CD14-positive monocyte (primary cell): ENCODE results near the gene BTBD9. TPM values are rescaled to one million over a fixed set of nuclear protein-coding genes. Genes with fewer than 3 reads are reported as not detected.

ENCODE experiments used
- DNase-seq, 3 donors: peaks; one replicate each; pipeline ENCODE4 v3.0.0-alpha.2; 2011 to 2022
- H2AFZ ChIP-seq: 2 replicates; pipeline ENCODE4 v1.6.0; 2012; ENCODE audit warnings: mild to moderate bottlenecking, low read depth, low read length, inconsistent platforms; ENCODE audit not compliant: insufficient read depth, poor library complexity, severe bottlenecking
- H3K27ac ChIP-seq, 2 donors: 1 replicate in 1 of 2; 2 replicates in 1 of 2; pipeline ENCODE4 v1.5.1; 2012 to 2013; ENCODE audit warnings: low read length in 2 of 2, control low read depth in 1 of 2, inconsistent platforms in 1 of 2, low read depth in 1 of 2, mild to moderate bottlenecking in 1 of 2
- H3K27me3 ChIP-seq, 2 donors: one replicate each; pipeline versions ENCODE4 v1.6.0 to v1.6.1; 2011 to 2013; ENCODE audit warnings: low read length in 2 of 2; ENCODE audit not compliant: control insufficient read depth in 2 of 2, insufficient read depth in 2 of 2
- H3K36me3 ChIP-seq, 2 donors: replicated peaks in 1 of 2; 1 replicate in 1 of 2; 2 replicates in 1 of 2; pipeline versions ENCODE4 v1.5.1 to v1.6.1; 2012 to 2013; ENCODE audit warnings: low read length in 2 of 2, control low read depth in 1 of 2, inconsistent platforms in 1 of 2, mild to moderate bottlenecking in 1 of 2; ENCODE audit not compliant: insufficient read depth in 2 of 2, control insufficient read depth in 1 of 2
- H3K4me1 ChIP-seq, 2 donors: 1 replicate in 1 of 2; 2 replicates in 1 of 2; pipeline versions ENCODE4 v1.5.1 to v1.6.1; 2012 to 2013; ENCODE audit warnings: low read length in 2 of 2, control low read depth in 1 of 2, inconsistent platforms in 1 of 2, mild to moderate bottlenecking in 1 of 2, moderate library complexity in 1 of 2; ENCODE audit not compliant: insufficient read depth in 2 of 2, control insufficient read depth in 1 of 2
- H3K4me2 ChIP-seq: replicated peaks from 2 replicates; pipeline ENCODE3; 2012; ENCODE audit warnings: low read length, moderate library complexity, mild to moderate bottlenecking; ENCODE audit not compliant: poor library complexity, severe bottlenecking; ENCODE audit errors: extremely low read depth
- H3K4me3 ChIP-seq, 3 experiments: fragments of 200-600 bp in 1 of 3; sonication (generic) in 1 of 3; replicated peaks in 1 of 3; 1 replicate in 2 of 3; 2 replicates in 1 of 3; pipeline ENCODE4 v1.5.1; 2011 to 2013; ENCODE audit warnings: low read length in 3 of 3, mild to moderate bottlenecking in 3 of 3, control low read depth in 2 of 3, low read depth in 2 of 3, inconsistent platforms in 1 of 3, moderate library complexity in 1 of 3
- H3K79me2 ChIP-seq: 2 replicates; pipeline ENCODE4 v1.6.0; 2012; ENCODE audit warnings: mild to moderate bottlenecking, control low read depth, inconsistent platforms, low read length, moderate library complexity; ENCODE audit not compliant: insufficient read depth
- H3K9ac ChIP-seq: 2 replicates; pipeline ENCODE4 v1.6.0; 2017; ENCODE audit warnings: low read length, mild to moderate bottlenecking; ENCODE audit not compliant: insufficient read depth, poor library complexity, severe bottlenecking
- H3K9me3 ChIP-seq, 2 donors: replicated peaks in 1 of 2; 1 replicate in 1 of 2; 2 replicates in 1 of 2; pipeline versions ENCODE4 v1.5.1 to v1.6.1; 2012 to 2013; ENCODE audit warnings: low read length in 2 of 2, control low read depth in 1 of 2; ENCODE audit not compliant: control insufficient read depth in 1 of 2, insufficient read depth in 1 of 2
- H4K20me1 ChIP-seq: 2 replicates; pipeline ENCODE4 v1.6.0; 2012; ENCODE audit warnings: mild to moderate bottlenecking, low read length, control low read depth, moderate library complexity; ENCODE audit not compliant: insufficient read depth
- H3K27ac Mint-ChIP-seq, 7 donors: one replicate each; pipeline ENCODE4 v1.8.0; 2020; ENCODE audit warnings: mild to moderate bottlenecking in 7 of 7, mixed read lengths in 7 of 7, moderate library complexity in 6 of 7, inconsistent platforms in 2 of 7
- H3K27me3 Mint-ChIP-seq, 3 donors: one replicate each; pipeline ENCODE4 v1.8.0; 2021 to 2022; ENCODE audit warnings: low read depth in 3 of 3, mild to moderate bottlenecking in 3 of 3, mixed read lengths in 3 of 3, moderate library complexity in 3 of 3, inconsistent platforms in 1 of 3
- H3K36me3 Mint-ChIP-seq, 2 donors: one replicate each; pipeline ENCODE4 v1.8.0; 2020; ENCODE audit warnings: mixed read lengths in 2 of 2, inconsistent platforms in 1 of 2, mild to moderate bottlenecking in 1 of 2
- H3K4me1 Mint-ChIP-seq: one replicate; pipeline ENCODE4 v1.8.0; 2020; ENCODE audit warnings: mild to moderate bottlenecking, mixed read lengths
- H3K4me3 Mint-ChIP-seq, 2 donors: one replicate each; pipeline ENCODE4 v1.8.0; 2020; ENCODE audit warnings: mild to moderate bottlenecking in 2 of 2, mixed read lengths in 2 of 2, moderate library complexity in 1 of 2
- H3K9me3 Mint-ChIP-seq, 7 donors: one replicate each; pipeline ENCODE4 v1.8.0; 2020 to 2022; ENCODE audit warnings: mixed read lengths in 7 of 7, mild to moderate bottlenecking in 6 of 7, moderate library complexity in 6 of 7, inconsistent platforms in 2 of 7
- CTCF ChIP-seq: fragments of 200-600 bp; IDR thresholded peaks from one replicate; pipeline ENCODE4 v1.8.0; 2022; ENCODE audit warnings: antibody characterized with exemption, mild to moderate bottlenecking
- WGBS: methylation state at CpG from one replicate; pipeline ENCODE4 v1.1.5; 2013; ENCODE audit warnings: missing lambda C conversion rate; ENCODE audit not compliant: insufficient coverage; 5-methylcytosine and 5-hydroxymethylcytosine counted together
- intact Hi-C, 2 donors: fragments of 100-400 bp; cut with micrococcal nuclease; formaldehyde crosslinking; loops; one replicate each; pipeline versions ENCODE4 v1.15.0 to v1.15.1; 2023
- polyA plus RNA-seq, 3 donors: library from polyadenylated mRNA; depleted of rRNA in 1 of 3; unstranded in 2 of 3; stranded (reverse) in 1 of 3; fragments of 300-500 nt in 2 of 3; fragments of >200 nt in 1 of 3; fragmentation: Illumina TruSeq in 2 of 3; gene quantifications; 1 replicate in 2 of 3; 2 replicates in 1 of 3; pipeline ENCODE4 v1.2.3, GENCODE V29; 2012 to 2021

BTBD9 gene
- polyA plus RNA-seq, 3 donors = 5.2 to 7.5 (median 6.2) TPM

- WGBS = 100% methylated on average over 1 of the region's 3 CpGs
- no peak overlapping the region for H3K9ac ChIP-seq
- H3K27ac ChIP-seq = no peak overlapping the region
- H3K36me3 Mint-ChIP-seq = peaks cover 0 to 1% of the 10 kb centered on the region in 2 donors
- no peak overlapping the region for H3K4me3 ChIP-seq
- H3K36me3 ChIP-seq = no peaks in the 10 kb centered on the region
- no peaks in the 10 kb centered on the region for H3K9me3 ChIP-seq
- H3K27me3 Mint-ChIP-seq = peaks cover 0 to 2% (median 0%) of the 10 kb centered on the region in 3 donors
- no peak overlapping the region for H3K4me3 Mint-ChIP-seq
- H3K4me1 ChIP-seq = no peaks in the 10 kb centered on the region
- H3K27ac Mint-ChIP-seq = no peak overlapping the region
- TF ChIP-seq CTCF = no peak
- intact Hi-C loops = loop anchor here in 1 of 2 donors (5.0 kb wide), 1 partner anchor 228 kb away; no protein-coding TSS in a partner anchor
- H2AFZ ChIP-seq = no peak overlapping the region
- H4K20me1 ChIP-seq = no peaks in the 10 kb centered on the region
- H3K27me3 ChIP-seq = no peaks in the 10 kb centered on the region
- peaks cover 0 to 2% (median 0%) of the 10 kb centered on the region in 7 donors for H3K9me3 Mint-ChIP-seq
- H3K4me1 Mint-ChIP-seq = no peaks in the 10 kb centered on the region
- H3K4me2 ChIP-seq = no peak overlapping the region
- DNase-seq = no peak
- H3K79me2 ChIP-seq = no peaks in the 10 kb centered on the region
These were observed 319.4 kb downstream of the BTBD9 start for GRCh38 chr6:38320358-38320757.

DNA sequence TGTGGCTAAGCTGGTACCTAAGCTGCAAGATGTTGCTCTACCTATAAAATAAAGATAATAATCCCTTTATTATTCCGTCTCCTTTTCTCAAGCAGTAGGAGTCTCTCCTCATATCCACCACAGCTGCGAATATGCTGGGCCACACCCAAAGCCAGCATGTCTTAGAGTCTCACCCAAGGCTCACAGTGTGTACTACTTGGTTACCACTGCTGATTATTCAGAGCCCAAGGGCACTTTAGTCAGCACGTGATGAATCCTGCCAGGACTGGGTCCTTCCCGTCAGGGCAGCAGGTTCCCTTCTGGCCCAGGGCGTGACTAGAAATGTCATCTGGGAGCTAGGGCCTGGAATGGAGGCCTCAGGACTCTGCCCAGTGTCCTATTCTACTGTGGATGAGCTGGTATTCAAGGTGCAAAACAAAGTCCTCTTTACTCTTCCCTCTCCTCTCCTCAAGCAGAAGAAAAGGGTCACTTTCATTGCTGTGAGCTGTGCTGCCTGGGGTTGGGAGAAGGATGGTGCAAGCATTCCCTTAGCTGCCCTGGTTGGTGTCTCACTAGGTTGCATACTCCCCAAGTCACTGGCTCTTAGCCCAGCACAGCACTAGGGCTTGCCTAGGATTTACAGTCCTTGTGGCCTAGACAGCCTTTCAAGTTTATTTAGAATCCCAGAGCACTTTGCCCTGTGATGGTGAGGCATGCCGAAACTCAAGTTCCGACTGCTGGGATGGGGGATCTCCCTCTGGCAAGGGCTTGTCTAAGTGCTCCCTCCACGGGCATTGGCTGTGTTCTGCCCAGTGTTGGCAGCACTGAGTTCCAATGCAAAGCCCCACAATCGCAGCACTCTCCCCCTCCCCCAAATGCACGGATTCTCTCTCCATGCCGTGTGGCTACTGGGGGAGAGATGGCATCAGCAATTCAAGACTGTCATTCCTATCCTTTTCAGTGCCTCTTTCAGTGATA, 320.2 kb downstream of the BTBD9 start:
- no peak for DNase-seq
- Mint-ChIP-seq H3K4me1 (no peaks in the 10 kb centered on the region), H3K27me3 (peaks cover 0 to 2% (median 0%) of the 10 kb centered on the region in 3 donors), H3K36me3 (peaks cover 0 to 1% of the 10 kb centered on the region in 2 donors), H3K27ac (peak overlapping the region in 1 of 7 donors; percentile 57), H3K4me3 (no peak overlapping the region), H3K9me3 (peaks cover 0 to 5% (median 2%) of the 10 kb centered on the region in 7 donors)
- no peak for TF ChIP-seq CTCF
- no peak overlapping the region for H3K9ac ChIP-seq
- H3K4me2 ChIP-seq = no peak overlapping the region
- no peaks in the 10 kb centered on the region for H3K79me2 ChIP-seq
- intact Hi-C loops = loop anchor here in 1 of 2 donors (5.0 kb wide), 1 partner anchor 227 kb away; no protein-coding TSS in a partner anchor
- WGBS = 95% methylated on average over 7 of the region's 11 CpGs
- no peak overlapping the region for H3K27ac ChIP-seq
- H3K4me3 ChIP-seq = no peak overlapping the region
- no peaks in the 10 kb centered on the region for H3K4me1 ChIP-seq
- no peaks in the 10 kb centered on the region for H4K20me1 ChIP-seq
- H3K36me3 ChIP-seq = no peaks in the 10 kb centered on the region
- no peaks in the 10 kb centered on the region for H3K9me3 ChIP-seq
- no peak overlapping the region for H2AFZ ChIP-seq
- no peaks in the 10 kb centered on the region for H3K27me3 ChIP-seq
